HG02798 (cell line): ENCODE measurements around the gene ANXA4.
"Not testable (repeated sequence)": the region's sequence is repeated elsewhere in the genome, so short reads cannot be mapped to it uniquely, and the experiment has no call there.

Source experiments
- ATAC-seq: cut with Tn5 transposase; IDR thresholded peaks from one replicate; pipeline ENCODE4 v1.9.1; 2021; ENCODE audit warnings: mild to moderate bottlenecking; ENCODE audit not compliant: unreplicated experiment, poor library complexity

ANXA4 gene

GRCh38 chr2:69745035-69745434 is 3.1 kb downstream of the ANXA4 start:
- ATAC-seq = no peak

GRCh38 chr2:69750246-69750645 is 8.3 kb downstream of the ANXA4 start:
- ATAC-seq = no peak

GRCh38 chr2:69753659-69754363 is 11.9 kb downstream of the ANXA4 start:
- ATAC-seq = no peak

- no peak for ATAC-seq
Measured at GRCh38 chr2:69754633-69755032, 12.7 kb downstream of the ANXA4 start.

- ATAC-seq = peak; percentile 48
Measured at GRCh38 chr2:69755862-69756467, 14.0 kb downstream of the ANXA4 start.

GRCh38 chr2:69762025-69762424 is 20.1 kb downstream of the ANXA4 start:
- no peak for ATAC-seq

GRCh38 chr2:69762513-69763494 is 20.9 kb downstream of the ANXA4 start:
- no peak for ATAC-seq

GRCh38 chr2:69763831-69764230 is 21.9 kb downstream of the ANXA4 start:
- ATAC-seq = not testable (repeated sequence)

- ATAC-seq = peak; percentile 54
Measured at GRCh38 chr2:69764286-69765095, 22.6 kb downstream of the ANXA4 start.

- ATAC-seq = no peak
Measured at GRCh38 chr2:69765096-69765380, 23.1 kb downstream of the ANXA4 start.

GRCh38 chr2:69766014-69766413 is 24.1 kb downstream of the ANXA4 start:
- ATAC-seq = no peak

- ATAC-seq = no peak
Measured at GRCh38 chr2:69767034-69767433, 25.1 kb downstream of the ANXA4 start.

- ATAC-seq = no peak
Measured at GRCh38 chr2:69768235-69768634, 26.3 kb downstream of the ANXA4 start.

- ATAC-seq = no peak
Measured at GRCh38 chr2:69768789-69769188, 26.9 kb downstream of the ANXA4 start.

- no peak for ATAC-seq
Measured at GRCh38 chr2:69769272-69769671, 27.3 kb downstream of the ANXA4 start.

GRCh38 chr2:69770193-69770702 is 28.3 kb downstream of the ANXA4 start:
- no peak for ATAC-seq

GRCh38 chr2:69770747-69771146 is 28.8 kb downstream of the ANXA4 start:
- no peak for ATAC-seq

GRCh38 chr2:69771461-69771860 is 29.5 kb downstream of the ANXA4 start:
- no peak for ATAC-seq

- no peak for ATAC-seq
Measured at GRCh38 chr2:69773206-69773605, 31.3 kb downstream of the ANXA4 start.
